SK-N-MC (cell line): ENCODE data around the gene TRAPPC5.
A peak's percentile ranks its signal among the peaks of the same experiment; 100 is the strongest.

ENCODE experiments used
- DNase-seq: peaks from one replicate; pipeline ENCODE4 v3.0.0-alpha.2; 2011; ENCODE audit warnings: low read depth, low spot score
- H3K27ac ChIP-seq: fragments of 200-600 bp; sonication (generic); 2 replicates; pipeline ENCODE4 v1.5.1; 2016; ENCODE audit warnings: mixed run types
- H3K36me3 ChIP-seq: fragments of 200-600 bp; sonication (generic); 2 replicates; pipeline ENCODE4 v1.6.1; 2017; ENCODE audit warnings: antibody characterized with exemption, low read length, mixed read lengths; ENCODE audit not compliant: insufficient read depth
- H3K4me3 ChIP-seq: fragments of 200-600 bp; sonication (generic); 2 replicates; pipeline ENCODE4 v1.5.1; 2016
- H3K9ac ChIP-seq: fragments of 200-600 bp; sonication (generic); 2 replicates; pipeline ENCODE4 v1.8.0; 2017; ENCODE audit warnings: mixed run types, mixed read lengths; ENCODE audit not compliant: insufficient read length
- H3K9me3 ChIP-seq: fragments of 200-600 bp; sonication (generic); 2 replicates; pipeline ENCODE4 v1.6.1; 2017; ENCODE audit warnings: low read depth, mild to moderate bottlenecking, antibody characterized with exemption, low read length, moderate library complexity, mixed read lengths
- EZH2 ChIP-seq: fragments of 200-600 bp; sonication (generic); IDR thresholded peaks from one replicate; pipeline ENCODE4 v1.6.1; 2017; ENCODE audit warnings: antibody characterized with exemption
- FOXP2 ChIP-seq: optimal IDR thresholded peaks from 2 replicates; pipeline ENCODE3; 2011; ENCODE audit warnings: mild to moderate bottlenecking, moderate library complexity; ENCODE audit not compliant: insufficient read depth; ENCODE audit errors: extremely low read length, control extremely low read depth
- POLR2AphosphoS5 ChIP-seq: IDR thresholded peaks from 2 replicates; pipeline ENCODE4 v1.6.1; 2012; ENCODE audit warnings: mild to moderate bottlenecking, low read depth, low read length, borderline replicate concordance

The TRAPPC5 gene

DNA sequence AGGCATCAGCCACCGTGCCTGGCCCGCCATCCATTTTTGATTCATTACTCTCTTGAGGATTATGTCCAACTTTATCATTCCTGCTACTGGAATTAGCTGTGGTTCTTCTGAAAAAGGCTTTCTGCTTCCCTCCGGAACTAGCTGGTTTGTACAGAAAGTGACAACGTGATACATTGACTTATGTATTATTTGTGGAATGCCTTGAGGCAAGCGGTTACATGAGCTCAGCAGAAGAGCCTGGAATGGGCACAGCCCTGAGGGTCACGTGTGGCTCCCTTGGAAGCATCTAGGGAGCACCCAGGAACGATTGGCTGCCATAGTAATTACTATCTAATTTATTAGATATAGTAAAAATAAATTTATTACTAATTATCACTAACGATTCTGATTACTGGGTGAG is 26.2 kb upstream of the TRAPPC5 start:
- H3K27ac ChIP-seq, result no peak overlapping the region
- peak; percentile 47 for DNase-seq
- no peak for TF ChIP-seq EZH2
- TF ChIP-seq POLR2AphosphoS5, result no peak
- no peak for TF ChIP-seq FOXP2
- no peaks in the 10 kb centered on the region for H3K9me3 ChIP-seq
- H3K4me3 ChIP-seq, result no peak overlapping the region
- H3K9ac ChIP-seq, result no peak overlapping the region
- no peaks in the 10 kb centered on the region for H3K36me3 ChIP-seq

DNA sequence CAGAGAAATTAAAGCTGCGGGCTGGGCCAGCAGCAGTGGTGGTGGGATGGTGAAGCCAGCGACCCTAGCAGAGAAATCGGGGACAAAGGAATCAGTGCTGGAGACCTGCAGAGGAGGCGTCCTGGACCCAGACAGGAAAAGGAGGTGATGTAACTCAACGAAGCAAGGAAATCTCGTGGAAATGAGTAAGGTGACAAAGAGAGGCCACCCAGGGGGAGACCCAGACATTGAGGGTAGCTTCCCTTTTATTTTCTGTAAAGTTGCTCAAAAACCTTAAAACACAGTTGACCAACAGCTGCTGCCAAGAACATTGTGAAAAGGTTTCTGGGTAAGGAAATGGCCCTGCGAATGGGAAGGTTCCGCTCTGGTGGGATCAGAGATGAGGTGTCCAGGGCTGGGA is 25.1 kb upstream of the TRAPPC5 start:
- Histone ChIP-seq H3K4me3 (no peak overlapping the region), H3K9ac (no peak overlapping the region), H3K36me3 (no peaks in the 10 kb centered on the region), H3K9me3 (no peaks in the 10 kb centered on the region), H3K27ac (no peak overlapping the region)
- DNase-seq, result no peak
- TF ChIP-seq POLR2AphosphoS5 (no peak), EZH2 (no peak), FOXP2 (no peak)

DNA sequence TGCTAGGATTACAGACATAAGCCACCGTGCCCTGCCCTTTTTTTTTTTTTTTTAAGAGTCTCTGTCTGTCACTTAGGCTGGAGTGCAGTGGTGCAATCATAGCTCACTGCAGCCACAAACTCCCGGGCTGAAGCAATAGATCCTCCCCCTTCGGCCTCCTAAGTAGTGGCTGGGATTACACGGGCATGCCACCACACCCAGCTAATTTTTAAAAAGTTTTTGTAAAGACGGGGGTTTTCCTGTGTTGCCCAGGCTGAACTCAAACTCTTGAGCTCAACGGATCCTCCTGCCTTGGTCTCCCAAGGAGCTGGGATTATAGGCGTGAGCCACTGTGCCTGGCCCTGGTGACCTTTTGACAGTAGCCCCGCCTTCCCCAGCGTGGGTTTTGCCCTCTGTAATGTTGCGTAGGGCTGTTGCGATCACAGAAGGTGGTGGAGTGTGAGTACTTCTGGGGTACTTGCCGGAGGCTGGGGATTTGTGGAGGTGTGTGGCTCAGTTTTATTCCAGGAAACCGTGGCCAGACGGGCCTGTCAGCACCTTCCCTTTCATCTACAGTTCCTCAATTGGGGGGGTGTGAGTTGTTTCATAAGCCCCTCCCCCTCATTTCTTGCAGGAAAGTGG is 23.4 kb upstream of the TRAPPC5 start:
- Histone ChIP-seq H3K27ac (no peak overlapping the region), H3K9ac (no peak overlapping the region), H3K9me3 (no peaks in the 10 kb centered on the region), H3K36me3 (no peaks in the 10 kb centered on the region), H3K4me3 (no peak overlapping the region)
- DNase-seq, result no peak
- no peak for TF ChIP-seq EZH2
- no peak for TF ChIP-seq POLR2AphosphoS5
- no peak for TF ChIP-seq FOXP2

DNA sequence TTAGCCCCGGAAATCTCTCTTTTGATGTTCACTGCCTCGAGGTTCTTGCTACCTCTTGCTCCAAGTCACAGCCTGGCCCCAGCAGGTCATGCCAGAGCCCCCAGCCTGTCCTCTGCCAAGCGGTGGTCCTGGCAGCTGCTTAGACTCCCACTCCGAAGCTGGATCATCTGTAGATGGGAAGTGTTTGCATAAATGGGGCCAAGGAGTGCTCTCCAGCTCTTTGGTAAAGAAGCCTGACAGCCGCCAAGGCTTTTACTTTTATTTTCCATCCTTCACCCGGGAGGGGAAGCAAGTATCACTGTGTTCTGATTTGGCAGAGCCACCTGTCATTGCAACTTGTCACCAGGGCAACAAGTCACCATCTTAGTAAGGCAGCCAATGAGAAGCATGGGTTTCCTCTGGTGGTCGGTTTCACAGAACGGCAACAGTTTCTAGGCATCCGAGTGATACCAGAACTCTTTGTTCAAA is 22.4 kb upstream of the TRAPPC5 start:
- no peak for DNase-seq

DNA sequence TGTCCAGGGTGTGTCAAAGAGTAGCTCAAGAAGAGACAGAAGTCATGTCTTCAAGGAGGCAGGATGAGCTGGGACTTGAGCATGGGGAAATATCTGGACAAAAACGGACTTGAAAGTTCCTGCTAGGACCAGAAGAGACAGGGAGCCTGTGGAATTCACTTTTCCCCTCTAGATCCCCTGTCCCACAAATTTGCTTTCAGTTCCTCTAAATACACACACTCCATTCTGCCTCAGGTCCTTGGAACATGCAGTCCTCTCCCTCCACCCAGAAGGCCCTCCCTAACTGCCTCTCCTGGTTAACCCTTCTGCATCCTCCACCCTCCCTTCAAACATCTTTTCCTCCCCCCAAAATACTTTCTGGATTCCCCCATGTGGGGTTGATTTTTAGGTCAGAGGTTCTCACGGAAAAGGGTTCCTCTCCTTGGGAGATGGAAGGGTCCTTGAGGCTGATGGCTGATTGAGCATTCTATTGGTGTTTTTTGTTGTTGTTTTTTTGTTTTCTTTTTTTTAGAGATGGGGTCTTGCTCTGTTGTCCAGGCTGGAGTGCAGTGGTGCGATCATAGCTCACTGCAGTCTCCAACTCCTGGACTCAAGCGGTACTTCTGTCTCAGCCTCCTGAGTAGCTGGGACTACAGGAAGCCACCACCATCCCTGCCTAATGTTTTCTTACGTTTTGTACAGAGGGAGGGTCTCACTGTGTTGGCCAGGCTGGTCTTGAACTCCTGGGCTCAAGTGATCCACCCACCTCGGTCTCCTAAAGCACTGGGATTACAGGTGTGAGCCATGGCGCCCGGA is 18.7 kb upstream of the TRAPPC5 start:
- no peak for TF ChIP-seq EZH2
- TF ChIP-seq POLR2AphosphoS5, result no peak
- TF ChIP-seq FOXP2, result no peak
- no peak overlapping the region for H3K9ac ChIP-seq
- no peak overlapping the region for H3K4me3 ChIP-seq
- no peak overlapping the region for H3K27ac ChIP-seq
- H3K9me3 ChIP-seq, result no peaks in the 10 kb centered on the region
- no peaks in the 10 kb centered on the region for H3K36me3 ChIP-seq
- DNase-seq, result no peak

More for the DNA sequence above, 22.4 kb upstream of the TRAPPC5 start:
- H3K9me3 ChIP-seq, result no peaks in the 10 kb centered on the region
- no peak for TF ChIP-seq FOXP2
- TF ChIP-seq POLR2AphosphoS5, result no peak
- TF ChIP-seq EZH2, result no peak
- no peaks in the 10 kb centered on the region for H3K36me3 ChIP-seq
- H3K9ac ChIP-seq, result no peak overlapping the region
- no peak overlapping the region for H3K4me3 ChIP-seq
- no peak overlapping the region for H3K27ac ChIP-seq

DNA sequence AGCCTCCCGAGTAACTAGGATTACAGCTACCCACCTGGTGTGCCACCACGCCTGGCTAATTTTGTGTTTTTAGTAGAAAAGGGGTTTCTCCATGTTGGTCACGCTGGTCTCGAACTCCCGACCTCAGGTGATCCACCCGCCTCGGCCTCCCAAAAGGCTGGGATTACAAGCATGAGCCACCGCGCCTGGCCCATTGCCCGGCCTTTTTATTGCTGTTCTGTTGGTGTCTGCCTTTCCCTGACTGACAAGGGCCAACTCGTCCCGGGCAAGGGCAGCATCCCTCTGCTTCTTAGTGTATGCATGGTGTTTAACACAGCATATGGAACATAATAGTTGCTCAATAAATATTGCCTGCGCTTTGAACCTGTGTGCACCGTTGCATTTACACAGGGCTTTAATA is 18.0 kb upstream of the TRAPPC5 start:
- no peaks in the 10 kb centered on the region for H3K36me3 ChIP-seq
- no peak for TF ChIP-seq POLR2AphosphoS5
- no peak for TF ChIP-seq FOXP2
- no peak for TF ChIP-seq EZH2
- H3K4me3 ChIP-seq, result no peak overlapping the region
- H3K27ac ChIP-seq, result no peak overlapping the region
- no peak overlapping the region for H3K9ac ChIP-seq
- no peak for DNase-seq
- no peaks in the 10 kb centered on the region for H3K9me3 ChIP-seq

DNA sequence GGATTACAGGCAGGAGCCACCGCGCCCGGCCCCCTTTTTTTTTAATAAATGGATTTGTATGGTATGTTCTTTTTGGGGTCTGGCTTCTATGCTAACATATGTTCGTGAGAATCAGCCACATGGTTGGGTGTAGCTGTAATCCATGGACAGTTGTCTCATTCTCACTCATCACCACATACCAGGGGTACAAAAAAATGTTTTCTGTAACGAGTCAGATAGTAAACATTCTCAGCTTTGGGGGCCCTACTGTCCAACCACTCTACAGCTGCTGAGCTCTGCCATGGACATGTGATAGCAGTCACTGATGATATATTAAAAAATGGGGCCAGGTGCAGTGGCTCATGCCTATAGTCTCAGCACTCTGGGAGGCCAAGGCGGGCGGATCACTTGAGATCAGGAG is 16.9 kb upstream of the TRAPPC5 start:
- H3K9me3 ChIP-seq, result no peaks in the 10 kb centered on the region
- DNase-seq, result no peak
- H3K36me3 ChIP-seq, result no peaks in the 10 kb centered on the region
- no peak overlapping the region for H3K9ac ChIP-seq
- TF ChIP-seq FOXP2, result no peak
- TF ChIP-seq POLR2AphosphoS5, result no peak
- TF ChIP-seq EZH2, result no peak
- H3K4me3 ChIP-seq, result no peak overlapping the region
- no peak overlapping the region for H3K27ac ChIP-seq

DNA sequence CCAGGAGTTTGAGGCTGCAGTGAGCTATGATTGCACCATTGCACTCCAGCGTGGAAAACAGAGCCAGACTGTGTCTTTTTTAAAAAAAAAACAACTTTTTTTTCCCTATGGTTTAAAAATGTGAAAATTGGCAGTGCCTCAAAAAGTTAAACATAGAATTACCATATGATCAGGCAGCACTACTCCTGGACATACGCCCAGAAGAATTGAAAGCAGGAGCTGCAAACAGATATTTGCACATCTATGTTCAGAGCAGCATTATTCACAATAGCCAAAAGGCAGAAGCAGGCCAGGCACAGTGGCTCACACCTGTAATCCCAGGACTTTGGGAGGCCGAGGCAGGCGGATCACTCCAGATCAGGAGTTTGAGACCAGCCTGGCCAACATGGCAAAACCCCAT is 15.6 kb upstream of the TRAPPC5 start:
- H3K4me3 ChIP-seq, result no peak overlapping the region
- DNase-seq, result no peak
- H3K9me3 ChIP-seq, result no peaks in the 10 kb centered on the region
- TF ChIP-seq EZH2 (no peak), POLR2AphosphoS5 (no peak), FOXP2 (no peak)
- no peak overlapping the region for H3K9ac ChIP-seq
- H3K27ac ChIP-seq, result no peak overlapping the region
- H3K36me3 ChIP-seq, result no peaks in the 10 kb centered on the region
